HUDEP-2 (cell line): Measurements from ENCODE around the gene TRIM64C.
"Not testable (repeated sequence)": the region's sequence is repeated elsewhere in the genome, so short reads cannot be mapped to it uniquely, and the experiment has no call there.

Source experiments
- DNase-seq, 76 experiments: peaks; one replicate each; lab custom pipeline; 2025; ENCODE audit not compliant: unreplicated experiment in 76 of 76; lab: John Stamatoyannopoulos, UW

Gene TRIM64C, protein sequence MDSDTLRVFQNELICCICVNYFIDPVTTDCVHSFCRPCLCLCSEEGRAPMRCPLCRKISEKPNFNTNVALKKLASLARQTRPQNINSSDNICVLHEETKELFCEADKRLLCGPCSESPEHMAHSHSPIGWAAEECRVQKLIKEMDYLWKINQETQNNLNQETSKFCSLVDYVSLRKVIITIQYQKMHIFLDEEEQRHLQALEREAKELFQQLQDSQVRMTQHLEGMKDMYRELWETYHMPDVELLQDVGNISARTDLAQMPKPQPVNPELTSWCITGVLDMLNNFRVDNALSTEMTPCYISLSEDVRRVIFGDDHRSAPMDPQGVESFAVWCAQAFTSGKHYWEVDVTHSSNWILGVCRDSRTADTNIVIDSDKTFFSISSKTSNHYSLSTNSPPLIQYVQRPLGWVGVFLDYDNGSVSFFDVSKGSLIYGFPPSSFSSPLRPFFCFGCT

GRCh38 chr11:49059012-49059411 is at the start of gene TRIM64C:
Gene TRIM64C (minus strand): TSS chr11:49059112. CDS start chr11:49059112, 0 bp downstream.
- DNase-seq: not testable (repeated sequence)

GRCh38 chr11:49102356-49102755 is 43.4 kb upstream of the TRIM64C start:
- DNase-seq: not testable (repeated sequence)

- DNase-seq: not testable (repeated sequence)
Observed at GRCh38 chr11:49069897-49070296, 11.0 kb upstream of the TRIM64C start.

- DNase-seq: not testable (repeated sequence)
Observed at GRCh38 chr11:49049821-49050220, 9.1 kb downstream of the TRIM64C start.

GRCh38 chr11:49048229-49048628 is 10.7 kb downstream of the TRIM64C start:
- DNase-seq: not testable (repeated sequence)

GRCh38 chr11:49028523-49028922 is 30.4 kb downstream of the TRIM64C start, which contains the start of gene TRIM49B:
Gene TRIM49B (plus strand): TSS chr11:49028823. CDS start chr11:49031600, 2,777 bp downstream.
- not testable (repeated sequence) for DNase-seq
